Measurements from ENCODE around the gene GABARAP. TPM values are rescaled to one million over a fixed set of nuclear protein-coding genes. Genes with fewer than 3 reads are reported as not detected.
A peak's percentile ranks its signal among the peaks of the same experiment; 100 is the strongest.

Gene GABARAP
- total and polyA plus RNA-seq, 2 of the 8 experiments (the other 6 are each of a cell fraction or from before 2014, with no cell fraction given) = 252 to 581 TPM

DNA sequence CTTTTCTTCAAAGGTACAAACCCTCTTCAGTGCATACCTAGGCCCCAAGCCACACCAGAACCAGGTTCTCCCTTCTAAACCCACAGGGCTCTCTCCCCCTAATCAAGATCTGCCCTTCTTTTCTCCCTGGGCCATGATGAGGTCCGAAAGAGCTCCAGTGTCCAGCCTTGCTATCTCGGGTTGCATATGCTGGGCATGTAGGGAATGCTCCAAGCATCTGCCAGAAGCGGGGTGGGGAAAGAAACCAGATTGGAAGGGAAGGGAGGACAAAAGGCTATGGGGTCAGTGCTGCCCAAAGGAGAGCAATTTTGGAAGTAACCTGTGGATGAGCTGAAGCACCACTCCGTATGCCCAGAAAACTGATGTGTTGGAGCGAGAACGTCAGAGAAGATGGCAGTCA lies 7.0 kb upstream of the GABARAP start:
- Histone ChIP-seq H3K9me3 (ENCODE audit: insufficient read depth in 2 of 2, low read depth in 1 of 2, low read length in 1 of 2) (no peaks in the 10 kb centered on the region), H3K79me2 (ENCODE audit: control insufficient read depth in 1 of 2, insufficient read depth in 2 of 2, low read length in 2 of 2) (peaks cover 23 to 54% of the 10 kb centered on the region in 2 experiments), H3K9ac (replicated peaks in 1 of 4; ENCODE audit: extremely low read depth in 1 of 4, low read depth in 3 of 4, low read length in 3 of 4) (peak overlapping the region in 1 of 4 experiments; percentile 14; a peak in 1 of 7 replicates), H3K23ac (ENCODE audit: insufficient read length) (no peak overlapping the region), H3K56ac (replicated peaks; ENCODE audit: insufficient read length, low read depth, low read length) (no peak overlapping the region), H3K79me1 (ENCODE audit: low read depth, low read length) (peaks cover 16% of the 10 kb centered on the region), H3K23me2 (ENCODE audit: low read depth, low read length) (peaks cover 7% of the 10 kb centered on the region), H3K18ac (ENCODE audit: extremely low read depth, low read length) (no peak overlapping the region), H2BK120ac (replicated peaks; ENCODE audit: low read depth, low read length) (no peak overlapping the region), H2AK5ac (ENCODE audit: low read depth, low read length) (no peak overlapping the region), H3K4me3 (ENCODE audit: extremely low read depth in 1 of 4, insufficient read depth in 2 of 4, low read depth in 3 of 4, low read length in 4 of 4) (no peak overlapping the region), H2BK12ac (ENCODE audit: low read depth, low read length) (no peak overlapping the region), H2BK15ac (ENCODE audit: low read length) (no peak overlapping the region), H3K14ac (ENCODE audit: insufficient read length) (no peak overlapping the region), H3K4me1 (replicated peaks in 1 of 4; ENCODE audit: control insufficient read depth in 3 of 4, insufficient read depth in 4 of 4, low read length in 3 of 4) (peaks cover 3 to 12% (median 5%) of the 10 kb centered on the region in 4 experiments), H2BK5ac (ENCODE audit: low read depth, low read length) (0 out of 2 replicates have a peak overlapping the region, but pooled peaks have one; percentile 44), H2BK20ac (ENCODE audit: low read length) (no peak overlapping the region), H3K4me2 (ENCODE audit: insufficient read depth in 1 of 2, low read depth in 2 of 2, low read length in 2 of 2) (peak overlapping the region in 1 of 2 experiments; percentile 99; a peak in 1 of 4 replicates), H3K4ac (replicated peaks; ENCODE audit: insufficient read length, low read depth, low read length) (no peak overlapping the region), H4K8ac (ENCODE audit: extremely low read depth, insufficient read depth, low read length) (no peak overlapping the region), H3K36me3 (ENCODE audit: control insufficient read depth in 2 of 4, insufficient read depth in 4 of 4, low read length in 3 of 4) (peaks cover 9 to 25% (median 20%) of the 10 kb centered on the region in 4 experiments; a peak in 7 of 8 replicates), H4K5ac (ENCODE audit: insufficient read length, low read depth, low read length) (no peak overlapping the region), H4K20me1 (replicated peaks in 1 of 2; ENCODE audit: control insufficient read depth in 1 of 2, insufficient read depth in 2 of 2, low read length in 2 of 2) (peaks cover 4 to 9% of the 10 kb centered on the region in 2 experiments), H3K27me3 (replicated peaks in 1 of 4; ENCODE audit: control insufficient read depth in 3 of 4, extremely low read depth in 1 of 4, insufficient read depth in 3 of 4, low read length in 3 of 4) (no peaks in the 10 kb centered on the region), H2AFZ (ENCODE audit: low read length) (no peak overlapping the region), H3K27ac (ENCODE audit: low read depth, low read length) (no peak overlapping the region), H4K91ac (replicated peaks; ENCODE audit: insufficient read length, low read length) (no peak overlapping the region)
- DNase-seq (ENCODE audit: low read depth in 1 of 2, low spot score in 2 of 2) (no peak), FAIRE-seq (no peak)
- WGBS, 2 experiments (ENCODE audit: extremely low coverage in 1 of 2, insufficient coverage in 1 of 2, insufficient read length in 1 of 2, insufficient replicate concordance in 2 of 2, low coverage in 1 of 2, low lambda C conversion rate in 2 of 2, missing lambda C conversion rate in 1 of 2) = 91% methylated on average over 6 of the region's 6 CpGs; no CpG with 5 or more reads in 1 of the 2 experiments
- CTCF ChIA-PET (ENCODE audit: partially characterized antibody) = interaction anchor here (0.6 to 1.4 kb wide), 4 partner anchors 11 to 515 kb away, joined by 3 to 7 read pairs (median 4); partner anchors contain the start of gene SLC2A4
- POLR2A ChIA-PET (ENCODE audit: partially characterized antibody) = interaction anchor here (0.9 to 8.3 kb wide), 11 partner anchors 8 to 66 kb away, joined by 3 to 121 read pairs (median 4); partner anchors contain the start of genes ACADVL, CLDN7, DLG4 and DVL2
- TF ChIP-seq RAD21 (IDR thresholded peaks at IDR 0.05 in 1 of 2, conservative IDR thresholded peaks at IDR 0.05 in 1 of 2; ENCODE audit: low read depth in 2 of 2, low read length in 2 of 2) = no peak
